Kidney tubule cell (primary cell): ENCODE measurements around the gene IGFN1.

ENCODE experiments used
- DNase-seq: peaks from one replicate; pipeline ENCODE4 v3.0.0-alpha.2; 2018; ENCODE audit warnings: low spot score

IGFN1 gene

GRCh38 chr1:201266774-201267173 is 76.2 kb downstream of the IGFN1 start:
- DNase-seq, result peak; percentile 94

- DNase-seq, result peak; percentile 96
Observed at GRCh38 chr1:201267481-201268229, 77.0 kb downstream of the IGFN1 start.

- peak; percentile 89 for DNase-seq
Observed at GRCh38 chr1:201268604-201269151, 78.1 kb downstream of the IGFN1 start.

GRCh38 chr1:201269281-201269680 is 78.7 kb downstream of the IGFN1 start:
- no peak for DNase-seq

- DNase-seq, result no peak
Observed at GRCh38 chr1:201269900-201270410, 79.3 kb downstream of the IGFN1 start.

- DNase-seq, result no peak
Observed at GRCh38 chr1:201270616-201271390, 80.2 kb downstream of the IGFN1 start.

- DNase-seq, result peak; percentile 62
Observed at GRCh38 chr1:201272799-201273198, 82.2 kb downstream of the IGFN1 start.

GRCh38 chr1:201274616-201275252 is 84.1 kb downstream of the IGFN1 start:
- peak; percentile 47 for DNase-seq

- DNase-seq, result peak; percentile 94
Observed at GRCh38 chr1:201275253-201275666, 84.6 kb downstream of the IGFN1 start.

GRCh38 chr1:201276891-201277290 is 86.3 kb downstream of the IGFN1 start:
- no peak for DNase-seq

GRCh38 chr1:201277441-201277840 is 86.8 kb downstream of the IGFN1 start:
- DNase-seq, result peak; percentile 41
